HG03469 (cell line): Measurements from ENCODE around the gene CRACR2B.

Experiments used
- ATAC-seq: cut with Tn5 transposase; IDR thresholded peaks from one replicate; pipeline ENCODE4 v1.9.1; 2021; ENCODE audit warnings: mild to moderate bottlenecking, moderate library complexity, moderate number of reproducible peaks; ENCODE audit not compliant: unreplicated experiment

CRACR2B gene

GRCh38 chr11:825366-826226 lies 2.1 kb upstream of the CRACR2B start:
- no peak for ATAC-seq

DNA sequence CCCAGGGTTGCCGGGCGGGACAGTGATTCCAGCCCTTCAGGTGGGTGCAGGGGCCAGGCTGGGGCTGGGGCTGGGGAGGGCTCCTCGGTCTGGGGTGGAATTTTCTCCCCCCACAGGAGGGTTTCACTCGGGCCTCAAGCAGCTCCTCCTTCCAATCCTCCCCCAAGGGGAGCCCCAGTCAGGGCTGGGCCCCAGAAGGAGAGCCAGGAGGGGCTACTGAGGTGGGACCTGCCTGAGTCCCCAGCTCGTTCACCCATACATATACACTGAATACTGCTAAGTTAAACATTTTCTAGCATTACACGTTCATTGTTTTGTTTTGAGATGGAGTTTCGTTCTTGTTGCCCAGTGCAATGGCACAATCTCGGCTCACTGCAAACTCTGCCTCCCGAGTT lies 1.5 kb upstream of the CRACR2B start:
- no peak for ATAC-seq

GRCh38 chr11:826836-827145 lies 928 bp upstream of the CRACR2B start:
- ATAC-seq, result no peak

DNA sequence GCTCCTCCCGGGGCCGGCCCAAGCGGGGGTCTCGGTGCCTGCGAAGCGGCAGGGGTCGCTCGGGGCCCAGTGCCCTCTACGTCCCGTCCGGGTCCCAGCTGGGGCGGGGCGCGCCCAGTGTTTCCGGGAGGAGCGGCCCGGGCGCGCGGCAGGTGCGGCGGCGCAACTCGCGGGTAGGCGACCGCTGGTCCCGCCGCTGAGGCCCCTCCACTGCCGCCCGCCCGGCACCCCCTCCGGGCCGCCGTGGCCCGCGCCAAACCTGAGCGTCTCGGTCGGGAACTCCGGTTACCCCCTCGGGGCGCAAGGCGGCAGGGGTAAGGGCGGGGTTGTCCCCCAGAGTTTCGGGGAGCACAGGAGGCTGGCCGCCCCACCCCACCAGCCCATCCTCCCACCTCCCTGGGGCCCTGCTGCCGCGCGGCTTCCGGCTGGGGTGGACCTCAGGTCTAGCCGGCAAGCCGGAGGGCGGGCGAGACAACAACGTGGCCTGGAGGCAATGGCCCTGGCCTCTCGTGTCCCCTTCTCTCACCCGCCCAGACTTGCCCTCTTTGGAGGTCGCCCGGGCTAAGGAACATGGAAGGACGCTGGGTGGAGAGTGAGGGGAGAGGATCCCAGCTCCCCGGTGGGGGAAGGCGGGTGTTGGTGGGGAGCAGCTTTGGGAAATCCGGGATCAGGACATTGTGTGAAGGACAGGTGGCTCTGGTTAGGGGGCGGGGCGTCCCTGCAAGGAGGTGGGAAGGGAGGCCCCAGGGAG lies 398 bp upstream of the CRACR2B start:
- no peak for ATAC-seq

GRCh38 chr11:828506-829175 lies 922 bp downstream of the CRACR2B start:
- no peak for ATAC-seq

DNA sequence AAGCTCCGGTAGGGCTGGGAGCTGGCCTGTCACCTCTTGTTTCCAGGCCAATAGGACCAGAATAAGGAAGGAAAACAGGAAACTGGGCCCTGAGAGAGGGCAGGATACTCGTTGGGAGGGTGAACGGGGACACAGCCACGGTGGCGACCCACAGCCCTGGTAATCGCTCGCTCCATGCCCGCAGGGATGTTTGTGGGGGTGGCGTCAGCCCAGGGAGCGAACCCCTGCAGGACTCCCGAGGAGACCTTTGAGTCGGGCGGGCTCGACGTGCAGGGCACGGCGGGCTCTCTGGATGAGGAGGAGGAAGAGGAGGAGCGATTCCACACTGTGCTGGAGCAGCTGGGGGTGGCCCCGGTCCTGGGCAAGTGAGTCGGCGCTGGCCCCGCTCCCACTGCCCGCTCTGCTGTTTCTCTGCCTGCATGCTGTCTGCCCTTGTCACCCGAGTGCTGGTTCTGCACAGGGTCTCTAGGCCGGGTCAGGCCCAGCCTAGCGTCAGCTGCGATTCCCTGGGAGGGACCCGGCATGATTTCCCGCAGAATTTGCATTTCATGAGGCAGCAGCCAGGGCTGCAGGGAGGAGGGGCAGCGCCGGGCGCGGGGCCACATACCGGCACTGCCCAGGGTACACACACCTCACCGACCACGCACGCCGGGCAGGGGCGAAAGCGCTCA lies 1.6 kb downstream of the CRACR2B start:
- no peak for ATAC-seq

GRCh38 chr11:829847-830294 lies 2.2 kb downstream of the CRACR2B start:
- ATAC-seq, result no peak

GRCh38 chr11:830295-831117 lies 2.8 kb downstream of the CRACR2B start:
- no peak for ATAC-seq

DNA sequence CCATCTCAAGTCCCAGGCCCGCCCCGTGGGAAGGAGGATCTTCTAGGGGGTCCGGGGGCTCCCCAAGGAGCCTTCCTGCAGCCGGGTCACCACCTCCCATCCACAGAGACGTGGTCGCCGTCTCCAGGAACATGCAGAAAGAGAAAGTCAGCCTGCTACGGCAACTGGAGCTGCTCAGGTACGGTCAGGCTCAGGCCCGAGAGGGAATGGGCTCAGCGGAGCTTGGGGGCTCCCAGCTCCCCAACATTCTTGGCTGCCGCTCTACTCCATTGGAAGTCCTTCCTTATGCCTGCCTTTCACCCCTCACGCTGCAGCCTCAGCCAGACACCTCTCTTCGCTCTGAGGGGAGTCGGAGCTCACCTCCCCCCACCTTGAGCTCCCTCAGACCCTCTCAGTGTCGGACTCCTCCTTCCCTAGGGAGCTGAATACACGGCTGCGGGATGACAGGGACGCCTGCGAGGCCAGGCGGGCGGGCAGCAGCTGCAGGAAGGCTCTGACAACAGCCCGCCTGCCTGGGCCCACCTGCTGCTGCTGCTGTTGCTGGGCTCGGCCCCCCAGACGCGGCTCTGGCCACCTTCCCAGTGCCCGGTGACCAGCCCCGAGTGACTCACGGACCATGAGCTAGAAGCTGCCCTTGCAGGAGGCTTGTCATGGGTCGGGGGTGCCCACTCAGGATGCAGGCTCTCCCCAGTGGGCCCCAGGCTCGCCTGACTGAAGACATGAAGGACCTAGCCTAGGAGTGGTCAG lies 3.6 kb downstream of the CRACR2B start:
- no peak for ATAC-seq

GRCh38 chr11:831961-832528 lies 4.3 kb downstream of the CRACR2B start:
- no peak for ATAC-seq

- ATAC-seq, result no peak
These were observed 4.9 kb downstream of the CRACR2B start, which contains the start of gene CD151 for GRCh38 chr11:832529-833113. CD151 (plus strand) TSS chr11:832952; CDS start chr11:836070, 3,118 bp downstream.

DNA sequence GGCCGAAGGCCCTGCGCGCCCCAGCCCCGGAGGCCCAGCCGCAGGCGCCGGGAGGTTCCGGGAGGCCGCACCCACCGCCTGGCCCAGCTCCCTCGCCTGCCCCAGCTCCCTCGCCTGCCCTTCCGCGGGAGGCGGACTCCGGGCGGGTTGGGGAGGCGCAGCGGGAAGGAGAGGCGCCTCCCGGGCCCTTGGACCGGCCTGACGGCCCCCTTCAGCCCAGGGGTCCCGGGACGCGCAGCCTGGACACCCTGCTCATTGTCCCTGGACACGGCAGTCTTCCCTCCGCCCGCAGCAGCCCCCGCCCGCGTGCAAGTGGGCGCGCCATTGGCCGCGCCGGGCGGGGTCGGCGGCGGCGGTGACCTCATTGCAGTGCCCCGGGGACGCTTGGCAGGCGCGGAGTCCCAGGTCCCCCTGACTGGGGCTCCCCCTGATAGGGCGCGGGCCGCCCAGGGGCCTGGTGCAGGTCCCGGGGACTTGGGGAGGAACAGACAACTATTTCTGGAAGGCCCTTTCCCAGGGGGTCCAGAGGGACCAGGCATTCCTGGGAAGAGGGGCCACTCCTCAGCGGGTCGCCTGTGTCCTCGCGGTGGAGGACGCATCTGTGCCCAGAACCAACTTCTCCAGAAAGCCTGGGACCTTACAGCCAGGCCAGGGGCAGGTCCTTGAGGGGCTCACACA lies 5.5 kb downstream of the CRACR2B start:
- ATAC-seq, result no peak

GRCh38 chr11:833849-834311 lies 6.2 kb downstream of the CRACR2B start:
- ATAC-seq, result no peak

GRCh38 chr11:834371-835316 lies 6.9 kb downstream of the CRACR2B start:
- ATAC-seq, result no peak

GRCh38 chr11:836274-836673 lies 8.6 kb downstream of the CRACR2B start:
- ATAC-seq, result no peak

DNA sequence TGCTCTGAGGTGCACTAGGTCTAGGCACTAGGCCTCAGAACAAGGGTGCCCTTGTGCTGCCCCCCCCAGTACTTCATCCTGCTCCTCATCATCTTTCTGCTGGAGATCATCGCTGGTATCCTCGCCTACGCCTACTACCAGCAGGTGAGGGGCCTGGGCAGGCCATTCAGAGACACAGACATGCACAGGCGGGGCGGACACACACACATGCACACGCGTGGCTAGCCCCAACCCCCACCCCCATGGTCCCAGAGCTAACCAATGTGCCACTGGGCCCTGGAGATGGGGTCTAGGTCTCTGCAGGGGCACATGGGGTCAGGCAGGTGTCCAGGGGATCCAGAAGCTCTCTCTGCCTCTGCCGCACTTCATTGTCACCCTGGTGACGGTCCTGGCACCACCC lies 9.0 kb downstream of the CRACR2B start:
- ATAC-seq, result no peak
